K562 (cell line): ENCODE measurements around the gene VPS33A. TPM values are rescaled to one million over a fixed set of nuclear protein-coding genes. Genes with fewer than 3 reads are reported as not detected.

Experiments
- CREM ChIP-seq: IDR thresholded peaks from 2 replicates; pipeline ENCODE4 v1.6.1; 2014; ENCODE audit warnings: antibody characterized with exemption, low read depth
- DIDO1 ChIP-seq: fragments of 450-650 bp; IDR thresholded peaks from 2 replicates; pipeline ENCODE4 v1.6.1; 2016; ENCODE audit warnings: low read depth, missing biosample characterization, missing genetic modification characterization
- EGR1 ChIP-seq: fragments of 450-650 bp; conservative IDR thresholded peaks from 2 replicates; pipeline ENCODE4 v1.6.1; 2017; ENCODE audit warnings: mild to moderate bottlenecking
- MBD1 ChIP-seq: fragments of 250-450 bp; sonication (Bioruptor Pico); IDR thresholded peaks from 2 replicates; pipeline ENCODE4 v1.8.0; 2022; ENCODE audit warnings: inconsistent platforms
- MBD2 ChIP-seq: sonication (generic); IDR thresholded peaks from 2 replicates; pipeline ENCODE4 v1.6.1; 2016; ENCODE audit warnings: low read depth, borderline replicate concordance
- NR1H2 ChIP-seq: sonication (generic); formaldehyde crosslinking; IDR thresholded peaks from 2 replicates; pipeline ENCODE4 v1.4.0; 2020; ENCODE audit warnings: mild to moderate bottlenecking, missing genetic modification reagents
- POLR2A ChIP-seq: fragments of 450-650 bp; conservative IDR thresholded peaks from 2 replicates; pipeline ENCODE4 v1.6.1; 2016
- TEAD1 ChIP-seq, 2 experiments: fragments of 450-650 bp in 1 of 2; sonication (generic) in 1 of 2; formaldehyde crosslinking; IDR thresholded peaks; 2 replicates each; pipeline versions ENCODE4 v1.4.0 to v1.8.0; 2020 to 2022; ENCODE audit warnings: mild to moderate bottlenecking in 2 of 2, missing genetic modification reagents in 1 of 2
- ZFX ChIP-seq: sonication (generic); formaldehyde crosslinking; IDR thresholded peaks from 2 replicates; pipeline ENCODE4 v1.8.0; 2022; ENCODE audit warnings: mild to moderate bottlenecking, missing genetic modification reagents, moderate library complexity
- ZNF592 ChIP-seq: fragments of 450-650 bp; IDR thresholded peaks from 2 replicates; pipeline ENCODE4 v1.6.1; 2017; ENCODE audit warnings: antibody characterized with exemption, mild to moderate bottlenecking
- ZNF780A ChIP-seq: fragments of 250-450 bp; sonication (Bioruptor Pico); IDR thresholded peaks from 2 replicates; pipeline ENCODE4 v1.5.0; 2021; ENCODE audit warnings: mild to moderate bottlenecking
- polyA plus RNA-seq, 8 experiments: library from polyadenylated mRNA; depleted of rRNA in 4 of 8; stranded (reverse) in 5 of 8; unstranded in 3 of 8; fragments of >200 nt; fragmentation: Nextera tagmentation in 2 of 8; fragmentation: Illumina TruSeq in 1 of 8; extraction: Ambion mirVana in 2 of 8; extraction: Trizol in 1 of 8; gene quantifications; 2 replicates each; pipeline versions ENCODE4 v1.2.1 to v1.2.3, GENCODE V29; 2011 to 2014; ENCODE audit warnings: inconsistent platforms in 1 of 8, missing spikeins in 1 of 8
- total RNA-seq, 7 experiments: library from RNA; depleted of rRNA in 6 of 7; stranded (reverse); fragments of >200 nt in 6 of 7; fragmentation: Illumina TruSeq in 2 of 7; extraction: Trizol in 2 of 7; gene quantifications; 2 replicates each; pipeline versions ENCODE4 v1.2.1 to v1.2.3, GENCODE V29; 2011 to 2021; ENCODE audit warnings: low replicate concordance in 1 of 7

Gene VPS33A
- total and polyA plus RNA-seq, 9 of the 15 experiments (the other 6 are each of a cell fraction or from before 2014, with no cell fraction given), result 10.6 to 34.3 (median 25.3) TPM

- peak; percentile 59 for TF ChIP-seq ZFX
- TF ChIP-seq MBD1 (CRISPR knock-in tag), result peak; percentile 19; the same call in 1 of the 2 replicates
- no peak for TF ChIP-seq NR1H2 (CRISPR knock-in tag)
- peak in 1 of 2 experiments; percentile 64; a peak in 2 of 4 replicates for TF ChIP-seq TEAD1 (CRISPR knock-in tag; IDR thresholded peaks at IDR 0.05)
- peak; percentile 95 for TF ChIP-seq EGR1
- TF ChIP-seq DIDO1, result no peak
- no peak for TF ChIP-seq ZNF780A (CRISPR knock-in tag)
- peak; percentile 27; the same call in 1 of the 2 replicates for TF ChIP-seq ZNF592
- TF ChIP-seq CREM, result 0 out of 2 replicates have a peak, but pooled peaks have one; percentile 21
- peak; percentile 50; the same call in 1 of the 2 replicates for TF ChIP-seq POLR2A
- no peak for TF ChIP-seq MBD2
Measured at GRCh38 chr12:122203301-122204166, 62.8 kb downstream of the VPS33A start, which contains the start of gene B3GNT4 (continued).
